CD14-positive monocyte (primary cell): ENCODE measurements around the gene CIPC. TPM values are rescaled to one million over a fixed set of nuclear protein-coding genes. Genes with fewer than 3 reads are reported as not detected.

Experiments used
- DNase-seq, 3 donors: peaks; one replicate each; pipeline ENCODE4 v3.0.0-alpha.2; 2011 to 2022
- H2AFZ ChIP-seq: 2 replicates; pipeline ENCODE4 v1.6.0; 2012; ENCODE audit warnings: mild to moderate bottlenecking, low read depth, low read length, inconsistent platforms; ENCODE audit not compliant: insufficient read depth, poor library complexity, severe bottlenecking
- H3K27ac ChIP-seq, 2 donors: 1 replicate in 1 of 2; 2 replicates in 1 of 2; pipeline ENCODE4 v1.5.1; 2012 to 2013; ENCODE audit warnings: low read length in 2 of 2, control low read depth in 1 of 2, inconsistent platforms in 1 of 2, low read depth in 1 of 2, mild to moderate bottlenecking in 1 of 2
- H3K27me3 ChIP-seq, 2 donors: one replicate each; pipeline versions ENCODE4 v1.6.0 to v1.6.1; 2011 to 2013; ENCODE audit warnings: low read length in 2 of 2; ENCODE audit not compliant: control insufficient read depth in 2 of 2, insufficient read depth in 2 of 2
- H3K36me3 ChIP-seq, 2 donors: replicated peaks in 1 of 2; 1 replicate in 1 of 2; 2 replicates in 1 of 2; pipeline versions ENCODE4 v1.5.1 to v1.6.1; 2012 to 2013; ENCODE audit warnings: low read length in 2 of 2, control low read depth in 1 of 2, inconsistent platforms in 1 of 2, mild to moderate bottlenecking in 1 of 2; ENCODE audit not compliant: insufficient read depth in 2 of 2, control insufficient read depth in 1 of 2
- H3K4me1 ChIP-seq, 2 donors: 1 replicate in 1 of 2; 2 replicates in 1 of 2; pipeline versions ENCODE4 v1.5.1 to v1.6.1; 2012 to 2013; ENCODE audit warnings: low read length in 2 of 2, control low read depth in 1 of 2, inconsistent platforms in 1 of 2, mild to moderate bottlenecking in 1 of 2, moderate library complexity in 1 of 2; ENCODE audit not compliant: insufficient read depth in 2 of 2, control insufficient read depth in 1 of 2
- H3K4me2 ChIP-seq: replicated peaks from 2 replicates; pipeline ENCODE3; 2012; ENCODE audit warnings: low read length, moderate library complexity, mild to moderate bottlenecking; ENCODE audit not compliant: poor library complexity, severe bottlenecking; ENCODE audit errors: extremely low read depth
- H3K4me3 ChIP-seq, 3 experiments: fragments of 200-600 bp in 1 of 3; sonication (generic) in 1 of 3; replicated peaks in 1 of 3; 1 replicate in 2 of 3; 2 replicates in 1 of 3; pipeline ENCODE4 v1.5.1; 2011 to 2013; ENCODE audit warnings: low read length in 3 of 3, mild to moderate bottlenecking in 3 of 3, control low read depth in 2 of 3, low read depth in 2 of 3, inconsistent platforms in 1 of 3, moderate library complexity in 1 of 3
- H3K79me2 ChIP-seq: 2 replicates; pipeline ENCODE4 v1.6.0; 2012; ENCODE audit warnings: mild to moderate bottlenecking, control low read depth, inconsistent platforms, low read length, moderate library complexity; ENCODE audit not compliant: insufficient read depth
- H3K9ac ChIP-seq: 2 replicates; pipeline ENCODE4 v1.6.0; 2017; ENCODE audit warnings: low read length, mild to moderate bottlenecking; ENCODE audit not compliant: insufficient read depth, poor library complexity, severe bottlenecking
- H3K9me3 ChIP-seq, 2 donors: replicated peaks in 1 of 2; 1 replicate in 1 of 2; 2 replicates in 1 of 2; pipeline versions ENCODE4 v1.5.1 to v1.6.1; 2012 to 2013; ENCODE audit warnings: low read length in 2 of 2, control low read depth in 1 of 2; ENCODE audit not compliant: control insufficient read depth in 1 of 2, insufficient read depth in 1 of 2
- H4K20me1 ChIP-seq: 2 replicates; pipeline ENCODE4 v1.6.0; 2012; ENCODE audit warnings: mild to moderate bottlenecking, low read length, control low read depth, moderate library complexity; ENCODE audit not compliant: insufficient read depth
- H3K27ac Mint-ChIP-seq, 7 donors: one replicate each; pipeline ENCODE4 v1.8.0; 2020; ENCODE audit warnings: mild to moderate bottlenecking in 7 of 7, mixed read lengths in 7 of 7, moderate library complexity in 6 of 7, inconsistent platforms in 2 of 7
- H3K27me3 Mint-ChIP-seq, 3 donors: one replicate each; pipeline ENCODE4 v1.8.0; 2021 to 2022; ENCODE audit warnings: low read depth in 3 of 3, mild to moderate bottlenecking in 3 of 3, mixed read lengths in 3 of 3, moderate library complexity in 3 of 3, inconsistent platforms in 1 of 3
- H3K36me3 Mint-ChIP-seq, 2 donors: one replicate each; pipeline ENCODE4 v1.8.0; 2020; ENCODE audit warnings: mixed read lengths in 2 of 2, inconsistent platforms in 1 of 2, mild to moderate bottlenecking in 1 of 2
- H3K4me1 Mint-ChIP-seq: one replicate; pipeline ENCODE4 v1.8.0; 2020; ENCODE audit warnings: mild to moderate bottlenecking, mixed read lengths
- H3K4me3 Mint-ChIP-seq, 2 donors: one replicate each; pipeline ENCODE4 v1.8.0; 2020; ENCODE audit warnings: mild to moderate bottlenecking in 2 of 2, mixed read lengths in 2 of 2, moderate library complexity in 1 of 2
- H3K9me3 Mint-ChIP-seq, 7 donors: one replicate each; pipeline ENCODE4 v1.8.0; 2020 to 2022; ENCODE audit warnings: mixed read lengths in 7 of 7, mild to moderate bottlenecking in 6 of 7, moderate library complexity in 6 of 7, inconsistent platforms in 2 of 7
- WGBS: methylation state at CpG from one replicate; pipeline ENCODE4 v1.1.5; 2013; ENCODE audit warnings: missing lambda C conversion rate; ENCODE audit not compliant: insufficient coverage; 5-methylcytosine and 5-hydroxymethylcytosine counted together
- intact Hi-C, 2 donors: fragments of 100-400 bp; cut with micrococcal nuclease; formaldehyde crosslinking; loops; one replicate each; pipeline versions ENCODE4 v1.15.0 to v1.15.1; 2023
- polyA plus RNA-seq, 3 donors: library from polyadenylated mRNA; depleted of rRNA in 1 of 3; unstranded in 2 of 3; stranded (reverse) in 1 of 3; fragments of 300-500 nt in 2 of 3; fragments of >200 nt in 1 of 3; fragmentation: Illumina TruSeq in 2 of 3; gene quantifications; 1 replicate in 2 of 3; 2 replicates in 1 of 3; pipeline ENCODE4 v1.2.3, GENCODE V29; 2012 to 2021
- TF ChIP-seq, protein P1 (sequence below): fragments of 200-600 bp; IDR thresholded peaks from one replicate; pipeline ENCODE4 v1.8.0; 2022; ENCODE audit warnings: antibody characterized with exemption, mild to moderate bottlenecking

Gene CIPC
- polyA plus RNA-seq, 3 donors: 4.4 to 11.2 (median 7.0) TPM

DNA sequence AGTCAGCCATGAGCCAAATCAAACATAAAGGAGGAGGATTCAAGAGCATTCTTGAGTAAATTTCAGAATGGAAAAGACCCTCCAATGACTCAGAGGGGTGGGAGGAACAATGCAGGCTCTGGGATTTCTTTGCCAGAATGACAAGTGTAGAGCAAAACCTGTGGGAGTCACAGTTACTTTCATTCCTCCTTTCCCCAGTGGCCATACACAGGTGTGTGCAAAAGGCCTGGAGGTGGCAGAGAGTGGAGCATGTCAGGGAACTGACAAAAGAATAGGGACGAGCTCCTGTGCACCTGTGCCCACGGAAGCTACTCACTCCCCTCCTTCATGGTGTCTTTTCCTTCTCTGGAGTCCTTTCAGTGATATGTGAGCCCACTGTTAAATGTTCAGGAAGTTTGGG is 9.4 kb upstream of the CIPC start:
- no peaks in the 10 kb centered on the region for H3K36me3 ChIP-seq
- H3K4me3 ChIP-seq: no peak overlapping the region
- intact Hi-C loops: no loop called here
- no peak overlapping the region for H3K27ac ChIP-seq
- WGBS: no CpG with 5 or more reads among the region's 2 CpGs
- H3K4me1 ChIP-seq: no peaks in the 10 kb centered on the region
- no peaks in the 10 kb centered on the region for H3K36me3 Mint-ChIP-seq
- peaks cover 1 to 6% (median 2%) of the 10 kb centered on the region in 3 donors for H3K27me3 Mint-ChIP-seq
- peaks cover 8 to 22% (median 20%) of the 10 kb centered on the region in 7 donors for H3K9me3 Mint-ChIP-seq
- no peaks in the 10 kb centered on the region for H3K79me2 ChIP-seq
- no peak for DNase-seq
- no peak overlapping the region for H2AFZ ChIP-seq
- H3K9me3 ChIP-seq: peaks cover 12 to 14% of the 10 kb centered on the region in 2 donors
- H3K27me3 ChIP-seq: no peaks in the 10 kb centered on the region
- H3K9ac ChIP-seq: no peak overlapping the region
- no peak overlapping the region for H3K4me2 ChIP-seq
- H3K27ac Mint-ChIP-seq: no peak overlapping the region
- peaks cover 4% of the 10 kb centered on the region for H3K4me1 Mint-ChIP-seq
- no peak overlapping the region for H3K4me3 Mint-ChIP-seq
- TF ChIP-seq, protein P1, sequence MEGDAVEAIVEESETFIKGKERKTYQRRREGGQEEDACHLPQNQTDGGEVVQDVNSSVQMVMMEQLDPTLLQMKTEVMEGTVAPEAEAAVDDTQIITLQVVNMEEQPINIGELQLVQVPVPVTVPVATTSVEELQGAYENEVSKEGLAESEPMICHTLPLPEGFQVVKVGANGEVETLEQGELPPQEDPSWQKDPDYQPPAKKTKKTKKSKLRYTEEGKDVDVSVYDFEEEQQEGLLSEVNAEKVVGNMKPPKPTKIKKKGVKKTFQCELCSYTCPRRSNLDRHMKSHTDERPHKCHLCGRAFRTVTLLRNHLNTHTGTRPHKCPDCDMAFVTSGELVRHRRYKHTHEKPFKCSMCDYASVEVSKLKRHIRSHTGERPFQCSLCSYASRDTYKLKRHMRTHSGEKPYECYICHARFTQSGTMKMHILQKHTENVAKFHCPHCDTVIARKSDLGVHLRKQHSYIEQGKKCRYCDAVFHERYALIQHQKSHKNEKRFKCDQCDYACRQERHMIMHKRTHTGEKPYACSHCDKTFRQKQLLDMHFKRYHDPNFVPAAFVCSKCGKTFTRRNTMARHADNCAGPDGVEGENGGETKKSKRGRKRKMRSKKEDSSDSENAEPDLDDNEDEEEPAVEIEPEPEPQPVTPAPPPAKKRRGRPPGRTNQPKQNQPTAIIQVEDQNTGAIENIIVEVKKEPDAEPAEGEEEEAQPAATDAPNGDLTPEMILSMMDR: no peak
- no peaks in the 10 kb centered on the region for H4K20me1 ChIP-seq

GRCh38 chr14:77091518-77091917 is 6.5 kb upstream of the CIPC start:
- Histone ChIP-seq H3K79me2 (no peaks in the 10 kb centered on the region), H3K4me1 (peaks cover 0 to under 1% of the 10 kb centered on the region in 2 donors), H3K27ac (no peak overlapping the region), H3K9ac (no peak overlapping the region), H3K9me3 (peaks cover 12 to 14% of the 10 kb centered on the region in 2 donors), H3K27me3 (no peaks in the 10 kb centered on the region), H4K20me1 (no peaks in the 10 kb centered on the region), H3K4me2 (no peak overlapping the region), H2AFZ (no peak overlapping the region), H3K4me3 (no peak overlapping the region), H3K36me3 (no peaks in the 10 kb centered on the region)
- Mint-ChIP-seq H3K27ac (no peak overlapping the region), H3K4me1 (peaks cover 3% of the 10 kb centered on the region), H3K9me3 (peaks cover 8 to 22% (median 20%) of the 10 kb centered on the region in 7 donors), H3K27me3 (peaks cover 1 to 6% (median 2%) of the 10 kb centered on the region in 3 donors), H3K4me3 (no peak overlapping the region), H3K36me3 (no peaks in the 10 kb centered on the region)
- no peak for DNase-seq
- TF ChIP-seq, protein P1: no peak
- intact Hi-C loops: loop anchor here in 1 of 2 donors (10.0 kb wide), 1 partner anchor 367 kb away; no protein-coding TSS in a partner anchor
